C4-2B (cell line): ENCODE data around the gene IGSF5.

ENCODE experiments used
- H3K27ac ChIP-seq: fragments of 450-650 bp; 2 replicates; pipeline ENCODE4 v1.5.1; 2017
- CTCF ChIP-seq: fragments of 450-650 bp; conservative IDR thresholded peaks from 2 replicates; pipeline ENCODE4 v1.5.1; 2017; ENCODE audit warnings: mild to moderate bottlenecking
- ZFX ChIP-seq: fragments of 450-650 bp; IDR thresholded peaks from 2 replicates; pipeline ENCODE4 v1.6.1; 2017

The IGSF5 gene

GRCh38 chr21:39775816-39776215 is 30.8 kb downstream of the IGSF5 start:
- no peak overlapping the region for H3K27ac ChIP-seq
- TF ChIP-seq ZFX (no peak), CTCF (no peak)

GRCh38 chr21:39776589-39776988 is 31.6 kb downstream of the IGSF5 start:
- H3K27ac ChIP-seq, result no peak overlapping the region
- TF ChIP-seq ZFX, result no peak
- no peak for TF ChIP-seq CTCF

GRCh38 chr21:39781331-39781730 is 36.3 kb downstream of the IGSF5 start:
- no peak overlapping the region for H3K27ac ChIP-seq
- TF ChIP-seq CTCF, result no peak
- TF ChIP-seq ZFX, result no peak

- TF ChIP-seq ZFX (no peak), CTCF (peak; percentile 97)
- H3K27ac ChIP-seq, result peak overlapping the region; percentile 51
Measured at GRCh38 chr21:39788383-39788782, 43.4 kb downstream of the IGSF5 start.

- TF ChIP-seq ZFX, result no peak
- no peak for TF ChIP-seq CTCF
- H3K27ac ChIP-seq, result no peak overlapping the region
Measured at GRCh38 chr21:39796466-39796865, 51.5 kb downstream of the IGSF5 start.

- TF ChIP-seq ZFX (no peak), CTCF (no peak)
- peak overlapping the region; percentile 40 for H3K27ac ChIP-seq
Measured at GRCh38 chr21:39799178-39799577, 54.2 kb downstream of the IGSF5 start.

GRCh38 chr21:39800311-39800710 is 55.3 kb downstream of the IGSF5 start:
- no peak overlapping the region for H3K27ac ChIP-seq
- no peak for TF ChIP-seq ZFX
- no peak for TF ChIP-seq CTCF
